Fibroblast of pulmonary artery (primary cell): Measurements from ENCODE around the gene MKNK1.

ENCODE experiments used
- DNase-seq: peaks from one replicate; pipeline ENCODE4 v3.0.0-alpha.2; 2010; ENCODE audit warnings: low read depth
- H3K4me3 ChIP-seq: replicated peaks from 2 replicates; pipeline ENCODE4 v1.5.1; 2011; ENCODE audit warnings: low read depth, mild to moderate bottlenecking, control low read depth, low read length, moderate library complexity
- CTCF ChIP-seq: IDR thresholded peaks from 2 replicates; pipeline ENCODE4 v1.5.1; 2011; ENCODE audit warnings: mild to moderate bottlenecking, control low read depth, low read length, inconsistent platforms; ENCODE audit errors: missing control alignments

MKNK1 gene

GRCh38 chr1:46533179-46533864 lies 70.7 kb downstream of the MKNK1 start:
- H3K4me3 ChIP-seq: no peak overlapping the region
- DNase-seq: peak; percentile 40

GRCh38 chr1:46532498-46533178 lies 71.4 kb downstream of the MKNK1 start:
- TF ChIP-seq CTCF: peak; percentile 47
- peak; percentile 54 for DNase-seq
- H3K4me3 ChIP-seq: no peak overlapping the region

More at GRCh38 chr1:46533179-46533864, 70.7 kb downstream of the MKNK1 start:
- TF ChIP-seq CTCF: no peak

DNA sequence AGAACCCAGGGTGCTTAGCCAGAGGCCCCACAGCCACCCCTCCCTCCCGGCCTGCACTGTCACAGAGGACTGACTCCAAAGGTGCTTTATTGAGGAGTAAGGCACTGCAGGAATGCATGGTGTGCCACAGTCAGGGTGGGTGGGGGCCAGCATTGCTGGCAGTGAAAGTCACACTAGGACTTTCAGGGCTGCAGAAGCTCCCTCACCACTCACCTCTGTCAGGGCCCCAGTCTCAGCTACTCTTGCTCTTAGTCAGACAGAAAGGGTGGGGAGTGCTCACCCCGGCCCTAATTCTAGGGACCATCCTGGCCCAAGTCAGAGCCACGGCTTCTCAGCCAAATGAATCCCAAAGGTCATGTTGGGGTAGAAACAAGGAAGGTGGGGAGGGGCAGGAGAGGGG lies 72.0 kb downstream of the MKNK1 start:
- TF ChIP-seq CTCF: no peak
- no peak overlapping the region for H3K4me3 ChIP-seq
- no peak for DNase-seq

GRCh38 chr1:46530791-46531409 lies 73.2 kb downstream of the MKNK1 start:
- H3K4me3 ChIP-seq: no peak overlapping the region
- DNase-seq: no peak
- peak; percentile 16 for TF ChIP-seq CTCF

DNA sequence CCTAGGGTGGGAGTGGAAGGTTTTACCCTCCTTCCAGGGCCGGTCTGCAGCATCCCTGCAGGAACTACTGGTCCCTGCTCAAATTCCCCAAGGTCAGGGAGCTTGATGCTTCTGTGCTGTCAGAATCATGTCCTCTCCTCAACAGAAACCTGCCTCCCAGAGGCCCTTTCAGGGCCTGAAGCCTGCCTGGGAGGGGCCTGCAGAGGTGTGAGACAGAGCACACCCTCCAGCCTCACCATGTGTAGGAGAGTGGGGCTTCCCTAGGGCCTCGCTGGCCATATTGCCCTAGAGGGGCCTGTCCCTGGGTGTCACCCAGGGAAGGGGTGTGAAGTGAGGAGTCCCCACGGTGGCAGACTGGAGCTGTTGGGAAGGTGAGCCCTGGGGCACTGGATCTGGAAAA lies 73.8 kb downstream of the MKNK1 start:
- TF ChIP-seq CTCF: no peak
- DNase-seq: no peak
- H3K4me3 ChIP-seq: no peak overlapping the region

DNA sequence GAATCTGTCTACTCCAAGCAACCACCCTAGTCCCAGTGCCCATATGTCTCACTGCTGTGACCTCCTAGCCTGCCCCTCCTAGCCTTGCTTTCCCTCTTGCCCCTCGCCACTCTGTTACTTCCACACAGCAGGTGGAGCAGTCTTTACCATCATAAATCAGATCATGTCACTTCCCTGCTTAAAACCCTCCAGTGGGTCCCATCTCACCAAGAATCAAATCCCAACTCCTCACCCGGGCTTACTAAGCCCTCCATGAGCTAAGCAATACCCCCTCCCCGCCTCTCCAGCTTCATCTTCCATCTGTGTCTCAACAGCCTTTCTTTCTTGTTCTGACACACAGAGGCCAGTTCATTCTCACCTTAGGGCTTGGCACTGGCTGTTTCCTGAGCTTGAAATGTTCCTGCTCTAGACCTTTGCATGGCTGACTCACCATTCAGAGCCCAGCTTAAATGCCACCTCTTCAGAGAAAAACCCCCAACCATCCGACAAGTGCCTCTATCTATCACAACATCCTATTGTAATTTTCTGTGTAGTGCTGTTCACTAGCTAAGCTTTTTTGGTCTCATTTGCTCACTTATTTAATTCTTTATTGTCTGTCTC lies 74.9 kb downstream of the MKNK1 start:
- H3K4me3 ChIP-seq: no peak overlapping the region
- TF ChIP-seq CTCF: no peak
- DNase-seq: no peak
